ENCODE results near the gene CCT8.
A peak's percentile ranks its signal among the peaks of the same experiment; 100 is the strongest.

The CCT8 gene

DNA sequence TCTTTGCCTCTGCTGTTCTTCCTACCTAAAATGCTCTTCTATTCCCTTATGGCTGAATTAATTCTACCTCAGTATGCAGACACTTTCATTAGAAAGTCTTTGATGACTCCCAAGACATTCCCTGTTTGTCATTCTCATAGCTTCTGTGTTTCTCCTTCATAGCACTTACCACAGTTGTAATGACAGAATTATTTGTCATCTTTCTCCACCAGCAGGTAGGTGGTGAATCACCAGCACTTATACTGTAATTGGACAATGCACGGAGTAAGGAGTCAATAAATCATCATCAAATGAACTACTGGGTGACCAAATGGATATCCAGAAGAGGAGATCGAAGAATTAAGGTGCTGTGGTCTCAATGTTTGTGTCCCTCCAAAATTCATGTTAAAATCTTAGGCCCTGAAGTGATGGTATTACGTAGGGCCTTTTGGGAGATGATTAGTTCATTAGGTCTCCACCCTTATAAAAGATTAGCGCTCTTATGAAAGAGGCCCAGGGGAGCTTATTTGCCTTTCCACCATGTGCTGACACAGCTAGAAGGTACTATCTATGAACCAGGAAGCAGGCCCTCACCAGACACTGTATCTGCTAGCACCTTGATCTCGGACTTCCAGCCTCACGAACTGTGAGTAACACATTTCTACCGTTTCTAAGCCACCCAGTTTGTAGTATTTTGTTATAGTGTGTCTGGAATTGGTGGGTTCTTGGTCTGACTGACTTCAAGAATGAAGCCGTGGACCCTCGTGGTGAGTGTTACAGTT, 2.4 kb upstream of the CCT8 start:
- TF ChIP-seq, protein P1, sequence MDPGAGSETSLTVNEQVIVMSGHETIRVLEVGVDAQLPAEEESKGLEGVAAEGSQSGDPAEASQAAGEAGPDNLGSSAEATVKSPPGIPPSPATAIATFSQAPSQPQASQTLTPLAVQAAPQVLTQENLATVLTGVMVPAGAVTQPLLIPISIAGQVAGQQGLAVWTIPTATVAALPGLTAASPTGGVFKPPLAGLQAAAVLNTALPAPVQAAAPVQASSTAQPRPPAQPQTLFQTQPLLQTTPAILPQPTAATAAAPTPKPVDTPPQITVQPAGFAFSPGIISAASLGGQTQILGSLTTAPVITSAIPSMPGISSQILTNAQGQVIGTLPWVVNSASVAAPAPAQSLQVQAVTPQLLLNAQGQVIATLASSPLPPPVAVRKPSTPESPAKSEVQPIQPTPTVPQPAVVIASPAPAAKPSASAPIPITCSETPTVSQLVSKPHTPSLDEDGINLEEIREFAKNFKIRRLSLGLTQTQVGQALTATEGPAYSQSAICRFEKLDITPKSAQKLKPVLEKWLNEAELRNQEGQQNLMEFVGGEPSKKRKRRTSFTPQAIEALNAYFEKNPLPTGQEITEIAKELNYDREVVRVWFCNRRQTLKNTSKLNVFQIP (CRISPR knock-in tag; IDR thresholded peaks at IDR 0.05; ENCODE audit: borderline replicate concordance, low read depth) = 0 out of 2 replicates have a peak, but pooled peaks have one; percentile 39
- TF ChIP-seq ISL1 (CRISPR knock-in tag; IDR thresholded peaks at IDR 0.05) (0 out of 2 replicates have a peak, but pooled peaks have one; percentile 14), ZFP30 (CRISPR knock-in tag; IDR thresholded peaks at IDR 0.05) (no peak)
- ATAC-seq = no peak

DNA sequence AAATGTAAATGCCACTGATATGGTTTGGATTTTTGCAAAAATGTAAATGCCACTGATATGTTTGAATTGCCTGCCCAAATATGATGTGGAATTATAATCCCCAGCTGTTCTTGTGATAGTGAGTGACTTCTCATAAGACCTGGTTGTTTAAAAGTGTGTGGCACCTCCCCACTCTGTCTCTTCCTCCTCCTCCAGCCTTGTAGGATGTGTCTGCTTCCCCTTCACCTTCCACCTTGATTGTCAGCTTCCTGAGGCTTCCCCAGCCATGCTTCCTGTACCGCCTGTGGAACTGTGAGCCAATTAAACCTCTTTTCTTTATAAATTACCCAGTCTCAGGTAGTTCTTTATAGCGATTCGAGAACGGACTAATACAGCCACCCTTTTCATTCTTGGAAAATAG, 1.3 kb upstream of the CCT8 start:
- TF ChIP-seq, protein P2, sequence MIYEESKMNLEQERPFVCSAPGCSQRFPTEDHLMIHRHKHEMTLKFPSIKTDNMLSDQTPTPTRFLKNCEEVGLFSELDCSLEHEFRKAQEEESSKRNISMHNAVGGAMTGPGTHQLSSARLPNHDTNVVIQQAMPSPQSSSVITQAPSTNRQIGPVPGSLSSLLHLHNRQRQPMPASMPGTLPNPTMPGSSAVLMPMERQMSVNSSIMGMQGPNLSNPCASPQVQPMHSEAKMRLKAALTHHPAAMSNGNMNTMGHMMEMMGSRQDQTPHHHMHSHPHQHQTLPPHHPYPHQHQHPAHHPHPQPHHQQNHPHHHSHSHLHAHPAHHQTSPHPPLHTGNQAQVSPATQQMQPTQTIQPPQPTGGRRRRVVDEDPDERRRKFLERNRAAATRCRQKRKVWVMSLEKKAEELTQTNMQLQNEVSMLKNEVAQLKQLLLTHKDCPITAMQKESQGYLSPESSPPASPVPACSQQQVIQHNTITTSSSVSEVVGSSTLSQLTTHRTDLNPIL (CRISPR knock-in tag; IDR thresholded peaks at IDR 0.05; ENCODE audit: low read depth) = no peak
- TF ChIP-seq GLIS3 (CRISPR knock-in tag; IDR thresholded peaks at IDR 0.05) = no peak
- no peak for ATAC-seq

DNA sequence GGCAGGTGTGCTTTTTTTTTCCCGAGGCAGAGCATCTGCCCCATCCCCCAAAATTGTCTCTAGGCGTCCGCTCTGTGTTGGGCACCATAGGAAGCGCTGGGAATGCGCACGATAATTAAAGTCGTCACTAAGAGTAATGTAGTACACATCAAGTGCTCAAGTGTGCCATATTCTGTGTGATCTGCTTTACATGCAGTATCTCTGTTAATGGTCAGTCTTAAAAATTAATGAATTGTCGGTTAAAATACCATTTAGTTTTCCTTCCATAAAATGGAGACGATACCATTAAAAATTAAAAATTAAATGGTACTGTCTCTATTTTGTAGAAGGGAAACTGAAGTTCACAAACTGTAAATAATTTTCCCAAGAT, 544 bp upstream of the CCT8 start:
- ATAC-seq = peak; percentile 55
- TF ChIP-seq, protein P3, sequence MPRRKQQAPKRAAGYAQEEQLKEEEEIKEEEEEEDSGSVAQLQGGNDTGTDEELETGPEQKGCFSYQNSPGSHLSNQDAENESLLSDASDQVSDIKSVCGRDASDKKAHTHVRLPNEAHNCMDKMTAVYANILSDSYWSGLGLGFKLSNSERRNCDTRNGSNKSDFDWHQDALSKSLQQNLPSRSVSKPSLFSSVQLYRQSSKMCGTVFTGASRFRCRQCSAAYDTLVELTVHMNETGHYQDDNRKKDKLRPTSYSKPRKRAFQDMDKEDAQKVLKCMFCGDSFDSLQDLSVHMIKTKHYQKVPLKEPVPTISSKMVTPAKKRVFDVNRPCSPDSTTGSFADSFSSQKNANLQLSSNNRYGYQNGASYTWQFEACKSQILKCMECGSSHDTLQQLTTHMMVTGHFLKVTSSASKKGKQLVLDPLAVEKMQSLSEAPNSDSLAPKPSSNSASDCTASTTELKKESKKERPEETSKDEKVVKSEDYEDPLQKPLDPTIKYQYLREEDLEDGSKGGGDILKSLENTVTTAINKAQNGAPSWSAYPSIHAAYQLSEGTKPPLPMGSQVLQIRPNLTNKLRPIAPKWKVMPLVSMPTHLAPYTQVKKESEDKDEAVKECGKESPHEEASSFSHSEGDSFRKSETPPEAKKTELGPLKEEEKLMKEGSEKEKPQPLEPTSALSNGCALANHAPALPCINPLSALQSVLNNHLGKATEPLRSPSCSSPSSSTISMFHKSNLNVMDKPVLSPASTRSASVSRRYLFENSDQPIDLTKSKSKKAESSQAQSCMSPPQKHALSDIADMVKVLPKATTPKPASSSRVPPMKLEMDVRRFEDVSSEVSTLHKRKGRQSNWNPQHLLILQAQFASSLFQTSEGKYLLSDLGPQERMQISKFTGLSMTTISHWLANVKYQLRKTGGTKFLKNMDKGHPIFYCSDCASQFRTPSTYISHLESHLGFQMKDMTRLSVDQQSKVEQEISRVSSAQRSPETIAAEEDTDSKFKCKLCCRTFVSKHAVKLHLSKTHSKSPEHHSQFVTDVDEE (CRISPR knock-in tag; IDR thresholded peaks at IDR 0.05) = no peak
- TF ChIP-seq, protein P4, sequence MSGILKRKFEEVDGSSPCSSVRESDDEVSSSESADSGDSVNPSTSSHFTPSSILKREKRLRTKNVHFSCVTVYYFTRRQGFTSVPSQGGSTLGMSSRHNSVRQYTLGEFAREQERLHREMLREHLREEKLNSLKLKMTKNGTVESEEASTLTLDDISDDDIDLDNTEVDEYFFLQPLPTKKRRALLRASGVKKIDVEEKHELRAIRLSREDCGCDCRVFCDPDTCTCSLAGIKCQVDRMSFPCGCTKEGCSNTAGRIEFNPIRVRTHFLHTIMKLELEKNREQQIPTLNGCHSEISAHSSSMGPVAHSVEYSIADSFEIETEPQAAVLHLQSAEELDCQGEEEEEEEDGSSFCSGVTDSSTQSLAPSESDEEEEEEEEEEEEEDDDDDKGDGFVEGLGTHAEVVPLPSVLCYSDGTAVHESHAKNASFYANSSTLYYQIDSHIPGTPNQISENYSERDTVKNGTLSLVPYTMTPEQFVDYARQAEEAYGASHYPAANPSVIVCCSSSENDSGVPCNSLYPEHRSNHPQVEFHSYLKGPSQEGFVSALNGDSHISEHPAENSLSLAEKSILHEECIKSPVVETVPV (CRISPR knock-in tag; IDR thresholded peaks at IDR 0.05) = no peak
- TF ChIP-seq, protein P5, sequence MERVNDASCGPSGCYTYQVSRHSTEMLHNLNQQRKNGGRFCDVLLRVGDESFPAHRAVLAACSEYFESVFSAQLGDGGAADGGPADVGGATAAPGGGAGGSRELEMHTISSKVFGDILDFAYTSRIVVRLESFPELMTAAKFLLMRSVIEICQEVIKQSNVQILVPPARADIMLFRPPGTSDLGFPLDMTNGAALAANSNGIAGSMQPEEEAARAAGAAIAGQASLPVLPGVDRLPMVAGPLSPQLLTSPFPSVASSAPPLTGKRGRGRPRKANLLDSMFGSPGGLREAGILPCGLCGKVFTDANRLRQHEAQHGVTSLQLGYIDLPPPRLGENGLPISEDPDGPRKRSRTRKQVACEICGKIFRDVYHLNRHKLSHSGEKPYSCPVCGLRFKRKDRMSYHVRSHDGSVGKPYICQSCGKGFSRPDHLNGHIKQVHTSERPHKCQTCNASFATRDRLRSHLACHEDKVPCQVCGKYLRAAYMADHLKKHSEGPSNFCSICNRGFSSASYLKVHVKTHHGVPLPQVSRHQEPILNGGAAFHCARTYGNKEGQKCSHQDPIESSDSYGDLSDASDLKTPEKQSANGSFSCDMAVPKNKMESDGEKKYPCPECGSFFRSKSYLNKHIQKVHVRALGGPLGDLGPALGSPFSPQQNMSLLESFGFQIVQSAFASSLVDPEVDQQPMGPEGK (CRISPR knock-in tag; IDR thresholded peaks at IDR 0.05; ENCODE audit: borderline replicate concordance) = no peak
- TF ChIP-seq SNAI2 (CRISPR knock-in tag; IDR thresholded peaks at IDR 0.05) (no peak), ESRRG (CRISPR knock-in tag; IDR thresholded peaks at IDR 0.05) (no peak), RARB (CRISPR knock-in tag; IDR thresholded peaks at IDR 0.05) (no peak), PPARA (CRISPR knock-in tag; IDR thresholded peaks at IDR 0.05; ENCODE audit: borderline replicate concordance) (no peak), ISL1 (CRISPR knock-in tag; IDR thresholded peaks at IDR 0.05) (no peak), ZC3H10 (CRISPR knock-in tag; IDR thresholded peaks at IDR 0.05) (no peak), ARNTL (CRISPR knock-in tag; IDR thresholded peaks at IDR 0.05; ENCODE audit: borderline replicate concordance, low read depth) (no peak), ZNF8 (CRISPR knock-in tag; IDR thresholded peaks at IDR 0.05) (no peak), TOX (CRISPR knock-in tag; IDR thresholded peaks at IDR 0.05; ENCODE audit: borderline replicate concordance) (no peak), CSDC2 (CRISPR knock-in tag; IDR thresholded peaks at IDR 0.05) (no peak), OSR1 (CRISPR knock-in tag; IDR thresholded peaks at IDR 0.05) (no peak), TCF4 (CRISPR knock-in tag; IDR thresholded peaks at IDR 0.05; ENCODE audit: borderline replicate concordance) (no peak), GLIS3 (CRISPR knock-in tag; IDR thresholded peaks at IDR 0.05) (no peak), ZFP3 (CRISPR knock-in tag; IDR thresholded peaks at IDR 0.05) (no peak)
- TF ChIP-seq, protein P2 (CRISPR knock-in tag; IDR thresholded peaks at IDR 0.05; ENCODE audit: low read depth) = no peak
- TF ChIP-seq, protein P1 (CRISPR knock-in tag; IDR thresholded peaks at IDR 0.05; ENCODE audit: borderline replicate concordance, low read depth) = no peak
